HG03520 (cell line): ENCODE measurements around the gene AASS.
"Not testable (repeated sequence)": the region's sequence is repeated elsewhere in the genome, so short reads cannot be mapped to it uniquely, and the experiment has no call there.

ENCODE experiments used
- ATAC-seq: cut with Tn5 transposase; IDR thresholded peaks from one replicate; pipeline ENCODE4 v1.9.1; 2021; ENCODE audit warnings: mild to moderate bottlenecking, moderate library complexity; ENCODE audit not compliant: unreplicated experiment

The AASS gene

GRCh38 chr7:122143751-122144711, at the start of gene AASS:
Gene AASS, minus strand, starts transcription at chr7:122144249. Its CDS starts 10,523 bp downstream, at chr7:122133726.
- ATAC-seq: peak; percentile 100

GRCh38 chr7:122188785-122189184, 44.7 kb upstream of the AASS start:
- no peak for ATAC-seq

GRCh38 chr7:122183106-122183505, 39.1 kb upstream of the AASS start:
- no peak for ATAC-seq

GRCh38 chr7:122182081-122182480, 38.0 kb upstream of the AASS start:
- no peak for ATAC-seq

GRCh38 chr7:122172144-122172543, 28.1 kb upstream of the AASS start:
- ATAC-seq: not testable (repeated sequence)

GRCh38 chr7:122166740-122167139, 22.7 kb upstream of the AASS start:
- no peak for ATAC-seq

- ATAC-seq: no peak
Measured at GRCh38 chr7:122166275-122166674, 22.2 kb upstream of the AASS start.

GRCh38 chr7:122161628-122162027, 17.6 kb upstream of the AASS start:
- ATAC-seq: no peak

GRCh38 chr7:122155566-122155965, 11.5 kb upstream of the AASS start:
- ATAC-seq: no peak

GRCh38 chr7:122148878-122149277, 4.8 kb upstream of the AASS start:
- ATAC-seq: no peak

GRCh38 chr7:122148081-122148480, 4.0 kb upstream of the AASS start:
- no peak for ATAC-seq

GRCh38 chr7:122145937-122146645, 2.0 kb upstream of the AASS start:
- no peak for ATAC-seq

- ATAC-seq: no peak
Measured at GRCh38 chr7:122143376-122143750, 686 bp downstream of the AASS start.

- no peak for ATAC-seq
Measured at GRCh38 chr7:122140918-122141317, 3.1 kb downstream of the AASS start.

GRCh38 chr7:122137251-122138077, 6.6 kb downstream of the AASS start:
- ATAC-seq: no peak

GRCh38 chr7:122136639-122137245, 7.3 kb downstream of the AASS start:
- ATAC-seq: no peak

GRCh38 chr7:122136078-122136477, 8.0 kb downstream of the AASS start:
- no peak for ATAC-seq

- ATAC-seq: no peak
Measured at GRCh38 chr7:122135275-122135674, 8.8 kb downstream of the AASS start.

- not testable (repeated sequence) for ATAC-seq
Measured at GRCh38 chr7:122134793-122135192, 9.3 kb downstream of the AASS start.

- ATAC-seq: no peak
Measured at GRCh38 chr7:122133477-122133876, 10.6 kb downstream of the AASS start.

- no peak for ATAC-seq
Measured at GRCh38 chr7:122132341-122132740, 11.7 kb downstream of the AASS start.
